Smooth muscle cell (in vitro differentiated cells): ENCODE results near the gene MEDAG. TPM values are rescaled to one million over a fixed set of nuclear protein-coding genes. Genes with fewer than 3 reads are reported as not detected.

Source experiments
- DNase-seq: peaks from one replicate; lab custom pipeline; 2025; ENCODE audit not compliant: unreplicated experiment; lab: John Stamatoyannopoulos, UW
- H2AFZ ChIP-seq: fragments of 200-600 bp; sonication (generic); 2 replicates; pipeline ENCODE4 v1.6.0; 2016; ENCODE audit warnings: antibody characterized with exemption, low read depth, mild to moderate bottlenecking
- H3F3A ChIP-seq: fragments of 200-600 bp; sonication (generic); 2 replicates; pipeline ENCODE4 v1.6.0; 2017; ENCODE audit warnings: antibody characterized with exemption, low read depth
- H3K27ac ChIP-seq: fragments of 200-600 bp; sonication (generic); 2 replicates; pipeline ENCODE4 v1.5.1; 2016; ENCODE audit warnings: low read depth, mild to moderate bottlenecking
- H3K27me3 ChIP-seq: fragments of 200-600 bp; sonication (generic); 2 replicates; pipeline ENCODE4 v1.6.1; 2016; ENCODE audit warnings: low read depth, mild to moderate bottlenecking
- H3K36me3 ChIP-seq: fragments of 200-600 bp; sonication (generic); 2 replicates; pipeline ENCODE4 v1.5.1; 2016; ENCODE audit warnings: low read depth
- H3K4me1 ChIP-seq: fragments of 200-600 bp; sonication (generic); 2 replicates; pipeline ENCODE4 v1.5.1; 2016; ENCODE audit warnings: low read depth
- H3K4me2 ChIP-seq: fragments of 200-600 bp; sonication (generic); 2 replicates; pipeline ENCODE4 v1.6.0; 2016; ENCODE audit warnings: mild to moderate bottlenecking
- H3K4me3 ChIP-seq: fragments of 200-600 bp; sonication (generic); 2 replicates; pipeline ENCODE4 v1.5.1; 2016; ENCODE audit warnings: mild to moderate bottlenecking
- H3K79me2 ChIP-seq: fragments of 200-600 bp; sonication (generic); 2 replicates; pipeline ENCODE4 v1.6.0; 2016; ENCODE audit warnings: low read depth, mild to moderate bottlenecking
- H3K9ac ChIP-seq: fragments of 200-600 bp; sonication (generic); 2 replicates; pipeline ENCODE4 v1.6.0; 2016; ENCODE audit warnings: low read depth
- H3K9me3 ChIP-seq: fragments of 200-600 bp; sonication (generic); replicated peaks from 2 replicates; pipeline ENCODE4 v1.5.1; 2016; ENCODE audit warnings: low read depth
- H4K20me1 ChIP-seq: fragments of 200-600 bp; sonication (generic); 2 replicates; pipeline ENCODE4 v1.6.0; 2016; ENCODE audit warnings: low read depth
- WGBS: methylation state at CpG from one replicate; pipeline ENCODE4 v1.1.7; 2016; ENCODE audit warnings: low lambda C conversion rate; 5-methylcytosine and 5-hydroxymethylcytosine counted together
- polyA plus RNA-seq: library from polyadenylated mRNA; unstranded; fragments of >200 nt; fragmentation: Nextera tagmentation; extraction: Ambion mirVana; gene quantifications from 2 replicates; pipeline ENCODE4 v1.2.1, GENCODE V29; 2016
- total RNA-seq: library from RNA; depleted of rRNA; stranded (reverse); fragments of >200 nt; gene quantifications from 2 replicates; pipeline ENCODE4 v1.2.3, GENCODE V29; 2014
- TF ChIP-seq, protein P1 (sequence below): fragments of 200-600 bp; sonication (generic); IDR thresholded peaks from 2 replicates; pipeline ENCODE4 v1.5.1; 2017; ENCODE audit warnings: borderline replicate concordance, mild to moderate bottlenecking, antibody characterized with exemption; ENCODE audit not compliant: insufficient read depth, poor library complexity, severe bottlenecking

Gene MEDAG
- total and polyA plus RNA-seq, 2 experiments from 2014 or later, result not detected

DNA sequence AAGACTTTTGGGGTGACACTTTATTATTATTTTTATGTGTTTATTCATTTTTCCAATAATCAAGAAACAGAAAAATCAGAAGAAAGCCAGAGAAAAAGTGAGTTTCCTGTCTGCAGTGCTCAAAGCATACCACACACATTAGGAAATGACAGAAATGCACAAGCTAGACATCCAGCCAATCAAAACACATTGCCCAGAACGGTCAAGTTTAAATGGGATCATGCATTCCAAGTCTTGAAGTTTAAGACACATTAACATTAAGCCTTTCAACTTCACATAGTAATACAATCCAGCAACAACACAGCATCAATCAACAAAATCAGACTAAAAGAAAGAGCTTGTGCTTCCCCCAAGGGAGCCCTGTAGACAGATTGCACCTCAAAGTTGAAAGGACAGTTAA lies 28.7 kb upstream of the MEDAG start:
- Histone ChIP-seq H3K36me3 (no peaks in the 10 kb centered on the region), H3K27me3 (no peaks in the 10 kb centered on the region), H4K20me1 (no peaks in the 10 kb centered on the region), H3K4me2 (peak overlapping the region; percentile 55), H3K9ac (no peak overlapping the region), H3F3A (peaks cover 31% of the 10 kb centered on the region), H3K4me1 (peaks cover 49% of the 10 kb centered on the region), H3K9me3 (no peaks in the 10 kb centered on the region), H2AFZ (no peak overlapping the region), H3K79me2 (no peaks in the 10 kb centered on the region), H3K4me3 (no peak overlapping the region), H3K27ac (peak overlapping the region; percentile 63)
- WGBS, result 0% methylated on average over 1 of the region's 1 CpG
- no peak for DNase-seq
- TF ChIP-seq, protein P1, sequence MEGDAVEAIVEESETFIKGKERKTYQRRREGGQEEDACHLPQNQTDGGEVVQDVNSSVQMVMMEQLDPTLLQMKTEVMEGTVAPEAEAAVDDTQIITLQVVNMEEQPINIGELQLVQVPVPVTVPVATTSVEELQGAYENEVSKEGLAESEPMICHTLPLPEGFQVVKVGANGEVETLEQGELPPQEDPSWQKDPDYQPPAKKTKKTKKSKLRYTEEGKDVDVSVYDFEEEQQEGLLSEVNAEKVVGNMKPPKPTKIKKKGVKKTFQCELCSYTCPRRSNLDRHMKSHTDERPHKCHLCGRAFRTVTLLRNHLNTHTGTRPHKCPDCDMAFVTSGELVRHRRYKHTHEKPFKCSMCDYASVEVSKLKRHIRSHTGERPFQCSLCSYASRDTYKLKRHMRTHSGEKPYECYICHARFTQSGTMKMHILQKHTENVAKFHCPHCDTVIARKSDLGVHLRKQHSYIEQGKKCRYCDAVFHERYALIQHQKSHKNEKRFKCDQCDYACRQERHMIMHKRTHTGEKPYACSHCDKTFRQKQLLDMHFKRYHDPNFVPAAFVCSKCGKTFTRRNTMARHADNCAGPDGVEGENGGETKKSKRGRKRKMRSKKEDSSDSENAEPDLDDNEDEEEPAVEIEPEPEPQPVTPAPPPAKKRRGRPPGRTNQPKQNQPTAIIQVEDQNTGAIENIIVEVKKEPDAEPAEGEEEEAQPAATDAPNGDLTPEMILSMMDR, result no peak

DNA sequence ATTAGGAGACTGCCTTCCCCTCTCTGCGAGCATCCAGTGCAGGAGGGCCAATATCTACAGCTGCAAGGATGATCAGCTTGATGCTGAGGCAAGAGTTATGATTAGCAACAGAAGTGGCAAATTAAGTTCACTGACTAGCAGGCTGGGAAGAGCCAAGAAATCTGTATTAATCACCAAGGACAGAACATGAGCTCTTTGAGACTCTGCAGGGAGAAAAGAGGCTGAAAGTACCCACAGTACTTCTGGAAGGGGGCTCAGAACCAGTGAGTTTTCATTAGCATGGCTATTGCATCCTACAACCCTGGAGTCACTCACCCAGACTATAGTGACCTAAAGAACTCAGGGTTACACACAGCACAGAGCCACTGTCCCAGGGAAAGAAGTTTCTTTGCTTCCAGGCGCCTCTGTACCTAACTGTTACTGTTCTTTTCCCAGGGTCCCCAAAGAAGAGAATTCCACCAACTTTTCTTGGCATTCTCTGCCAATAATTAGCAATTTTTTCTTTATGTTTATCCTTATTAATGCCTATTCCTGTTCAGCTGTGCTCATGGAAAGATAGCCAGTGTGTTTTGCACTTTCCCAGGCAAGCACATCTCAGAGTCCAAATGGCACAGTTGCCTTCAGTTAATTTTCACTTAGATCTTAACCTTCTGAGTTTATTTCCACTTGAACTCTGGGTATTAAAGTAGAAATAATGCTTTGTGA lies 25.8 kb upstream of the MEDAG start:
- Histone ChIP-seq H3K27ac (peak overlapping the region; percentile 88), H3K27me3 (no peaks in the 10 kb centered on the region), H3F3A (peaks cover 18% of the 10 kb centered on the region), H3K9ac (no peak overlapping the region), H4K20me1 (no peaks in the 10 kb centered on the region), H3K36me3 (no peaks in the 10 kb centered on the region), H3K4me1 (peaks cover 23% of the 10 kb centered on the region), H2AFZ (no peak overlapping the region), H3K4me3 (no peak overlapping the region), H3K79me2 (no peaks in the 10 kb centered on the region), H3K9me3 (no peaks in the 10 kb centered on the region), H3K4me2 (peak overlapping the region; percentile 57)
- DNase-seq, result no peak
- WGBS, result 88% methylated on average over 2 of the region's 2 CpGs
- TF ChIP-seq, protein P1, result no peak

DNA sequence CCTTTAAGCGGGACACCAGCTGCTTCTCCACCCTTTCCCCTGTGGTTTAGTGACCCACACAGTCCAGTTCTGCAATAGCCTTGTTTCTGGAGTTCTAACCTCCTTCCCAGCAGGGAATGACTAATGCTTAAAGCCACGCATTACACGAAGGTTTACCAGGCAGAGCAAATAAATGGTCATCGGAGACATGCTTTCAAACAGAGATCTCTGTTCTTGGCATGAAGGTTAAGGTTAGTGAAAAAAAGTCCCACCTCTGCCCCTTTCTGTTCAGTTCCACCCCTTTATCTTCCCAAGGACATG lies 25.3 kb upstream of the MEDAG start:
- peak overlapping the region; percentile 88 for H3K27ac ChIP-seq
- H3K79me2 ChIP-seq, result no peaks in the 10 kb centered on the region
- peak overlapping the region; percentile 57 for H3K4me2 ChIP-seq
- H3K36me3 ChIP-seq, result no peaks in the 10 kb centered on the region
- WGBS, result 2% methylated on average over 4 of the region's 4 CpGs
- no peaks in the 10 kb centered on the region for H3K27me3 ChIP-seq
- peak overlapping the region; percentile 59 for H2AFZ ChIP-seq
- no peak overlapping the region for H3K4me3 ChIP-seq
- H3K9ac ChIP-seq, result peak overlapping the region; percentile 27
- H3K4me1 ChIP-seq, result peaks cover 23% of the 10 kb centered on the region
- H3F3A ChIP-seq, result peaks cover 18% of the 10 kb centered on the region
- DNase-seq, result no peak
- TF ChIP-seq, protein P1, result no peak
- H3K9me3 ChIP-seq, result no peaks in the 10 kb centered on the region
- no peaks in the 10 kb centered on the region for H4K20me1 ChIP-seq

- Histone ChIP-seq H3K9ac (peak overlapping the region; percentile 27), H2AFZ (peak overlapping the region; percentile 59), H3K79me2 (no peaks in the 10 kb centered on the region), H3K9me3 (no peaks in the 10 kb centered on the region), H3K4me3 (no peak overlapping the region), H3F3A (peaks cover 18% of the 10 kb centered on the region), H3K27ac (peak overlapping the region; percentile 88), H3K36me3 (no peaks in the 10 kb centered on the region), H3K4me1 (peaks cover 23% of the 10 kb centered on the region), H3K27me3 (no peaks in the 10 kb centered on the region), H3K4me2 (peak overlapping the region; percentile 57), H4K20me1 (no peaks in the 10 kb centered on the region)
- TF ChIP-seq, protein P1, result no peak
- 99% methylated on average over 3 of the region's 3 CpGs for WGBS
- DNase-seq, result no peak
Observed at GRCh38 chr13:30881191-30881651, 24.9 kb upstream of the MEDAG start.
